ENCODE data around the gene FUT2.

- no peak for TF ChIP-seq CTCF (IDR thresholded peaks at IDR 0.05)
- no peak for TF ChIP-seq POLR2A (IDR thresholded peaks at IDR 0.05)
Observed at GRCh38 chr19:48646722-48647216, 49.0 kb upstream of the FUT2 start.

Measured in thyroid gland (tissue), 4 donors.